NOMO-1 treated with dmso at 0.1 percent for 144 hours (cell line): ENCODE data around the gene TACC3.

ENCODE experiments used
- DNase-seq: peaks from one replicate; lab custom pipeline; 2025; ENCODE audit not compliant: unreplicated experiment; lab: John Stamatoyannopoulos, UW

TACC3 gene

GRCh38 chr4:1721666-1722550, 587 bp downstream of the TACC3 start:
- no peak for DNase-seq

DNA sequence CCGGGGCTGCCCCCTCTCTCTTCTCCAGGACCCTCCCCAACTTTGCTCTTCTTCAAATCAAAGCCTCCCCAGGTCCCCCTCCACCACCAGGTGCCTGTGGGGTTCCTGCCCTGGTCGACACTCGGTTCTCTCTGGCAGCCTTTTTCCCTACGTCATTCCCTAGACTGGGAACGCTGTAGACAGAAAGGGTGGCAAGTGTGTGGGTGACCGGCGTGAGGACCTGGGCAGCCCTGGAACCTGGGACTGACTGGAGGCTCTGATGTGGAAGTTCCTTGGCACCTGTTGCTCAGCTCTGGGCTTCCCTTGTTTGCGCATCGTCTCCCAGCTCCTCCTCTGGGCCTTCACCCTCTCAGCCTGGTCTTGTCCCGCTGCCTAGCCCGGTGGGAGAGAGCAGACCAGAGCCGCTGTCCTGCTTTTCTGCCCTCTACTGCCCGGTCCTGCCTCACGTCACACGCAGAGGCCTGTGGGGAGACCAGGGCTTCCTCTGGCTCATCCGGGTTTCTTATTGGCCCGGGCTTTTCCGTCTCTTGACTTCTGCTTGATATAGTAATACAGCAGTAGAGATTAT, 1.3 kb downstream of the TACC3 start:
- DNase-seq, result no peak

DNA sequence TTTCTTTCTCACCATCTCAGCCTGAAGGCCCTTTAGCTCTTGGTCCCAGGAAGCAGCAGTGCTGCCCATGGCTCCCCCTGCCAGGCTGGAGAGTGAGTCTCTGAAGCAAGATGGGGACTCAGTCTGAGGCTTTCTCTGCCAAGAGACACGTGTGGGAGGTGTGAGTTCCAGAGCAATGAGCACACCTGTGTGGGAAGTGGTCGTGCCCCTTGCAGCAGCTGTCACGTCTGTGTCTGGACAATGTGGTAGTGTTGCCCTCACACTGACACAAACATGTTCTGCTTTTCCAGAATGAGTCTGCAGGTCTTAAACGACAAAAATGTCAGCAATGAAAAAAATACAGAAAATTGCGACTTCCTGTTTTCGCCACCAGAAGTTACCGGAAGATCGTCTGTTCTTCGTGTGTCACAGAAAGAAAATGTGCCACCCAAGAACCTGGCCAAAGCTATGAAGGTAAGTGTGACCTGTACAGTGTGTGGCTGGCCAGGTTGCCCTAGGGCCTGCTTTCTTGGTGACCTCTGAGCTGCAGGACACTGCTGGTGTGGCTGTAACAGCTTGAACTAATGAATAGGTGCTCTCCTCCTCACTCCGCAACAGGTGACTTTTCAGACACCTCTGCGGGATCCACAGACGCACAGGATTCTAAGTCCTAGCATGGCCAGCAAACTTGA, 1.9 kb downstream of the TACC3 start:
- peak; percentile 66 for DNase-seq

DNA sequence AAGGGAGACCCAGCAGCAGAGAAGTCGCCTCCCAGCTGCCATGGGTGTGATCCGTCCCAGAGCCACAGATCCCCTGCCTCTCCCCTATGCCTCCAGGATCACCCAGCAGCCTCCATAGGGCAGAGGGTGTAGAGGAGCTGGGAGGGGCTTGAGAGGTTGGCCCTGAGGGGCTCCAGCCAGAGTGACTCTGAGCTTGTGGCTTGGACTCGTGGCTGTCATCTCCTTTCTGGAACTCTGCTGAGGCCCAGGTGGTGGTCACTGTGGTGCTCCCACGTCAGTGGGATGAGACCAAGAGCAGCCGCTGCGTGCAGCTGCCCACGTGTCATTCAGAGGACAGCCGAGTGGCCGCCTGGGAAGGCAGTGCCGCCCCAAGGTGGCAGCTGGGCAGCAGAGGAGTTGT, 4.2 kb downstream of the TACC3 start:
- no peak for DNase-seq

DNA sequence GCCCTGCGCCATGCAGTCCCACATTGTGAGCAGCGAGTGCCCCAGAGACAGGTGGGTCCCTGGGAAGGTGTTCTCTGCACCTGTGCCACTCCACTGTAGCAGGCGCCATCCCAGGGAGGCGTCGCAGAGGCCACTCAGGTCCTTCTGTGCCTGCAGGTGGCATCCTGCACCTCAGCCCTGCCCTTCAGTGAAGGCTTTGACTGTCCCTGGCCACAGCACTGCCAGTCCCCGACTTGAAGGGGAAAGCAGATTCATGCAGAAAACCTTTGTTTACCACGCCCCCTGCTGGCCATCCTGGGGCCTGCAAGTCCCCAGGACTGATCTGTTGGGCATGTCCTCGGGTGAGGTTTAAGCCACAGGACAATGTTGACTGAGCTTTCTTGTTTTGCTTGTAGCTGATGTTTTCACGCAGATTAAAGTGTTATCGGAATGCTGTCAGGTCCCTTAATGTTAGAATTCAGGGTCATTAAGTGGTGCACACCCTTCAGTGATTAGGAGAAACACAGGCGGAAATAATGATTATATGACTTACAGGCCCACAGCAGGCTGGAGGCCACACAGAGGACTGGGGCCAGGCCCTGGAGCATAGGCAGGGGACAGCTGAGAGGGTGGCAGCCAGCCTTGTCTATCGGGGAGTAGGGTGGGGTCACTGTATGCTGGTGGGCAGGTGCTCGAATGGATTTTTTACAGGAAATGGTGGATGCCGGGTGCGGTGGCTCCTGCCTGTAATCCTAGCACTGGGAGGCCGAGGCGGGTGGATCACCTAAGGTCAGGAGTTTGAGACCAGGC, 5.0 kb downstream of the TACC3 start:
- peak; percentile 53 for DNase-seq

DNA sequence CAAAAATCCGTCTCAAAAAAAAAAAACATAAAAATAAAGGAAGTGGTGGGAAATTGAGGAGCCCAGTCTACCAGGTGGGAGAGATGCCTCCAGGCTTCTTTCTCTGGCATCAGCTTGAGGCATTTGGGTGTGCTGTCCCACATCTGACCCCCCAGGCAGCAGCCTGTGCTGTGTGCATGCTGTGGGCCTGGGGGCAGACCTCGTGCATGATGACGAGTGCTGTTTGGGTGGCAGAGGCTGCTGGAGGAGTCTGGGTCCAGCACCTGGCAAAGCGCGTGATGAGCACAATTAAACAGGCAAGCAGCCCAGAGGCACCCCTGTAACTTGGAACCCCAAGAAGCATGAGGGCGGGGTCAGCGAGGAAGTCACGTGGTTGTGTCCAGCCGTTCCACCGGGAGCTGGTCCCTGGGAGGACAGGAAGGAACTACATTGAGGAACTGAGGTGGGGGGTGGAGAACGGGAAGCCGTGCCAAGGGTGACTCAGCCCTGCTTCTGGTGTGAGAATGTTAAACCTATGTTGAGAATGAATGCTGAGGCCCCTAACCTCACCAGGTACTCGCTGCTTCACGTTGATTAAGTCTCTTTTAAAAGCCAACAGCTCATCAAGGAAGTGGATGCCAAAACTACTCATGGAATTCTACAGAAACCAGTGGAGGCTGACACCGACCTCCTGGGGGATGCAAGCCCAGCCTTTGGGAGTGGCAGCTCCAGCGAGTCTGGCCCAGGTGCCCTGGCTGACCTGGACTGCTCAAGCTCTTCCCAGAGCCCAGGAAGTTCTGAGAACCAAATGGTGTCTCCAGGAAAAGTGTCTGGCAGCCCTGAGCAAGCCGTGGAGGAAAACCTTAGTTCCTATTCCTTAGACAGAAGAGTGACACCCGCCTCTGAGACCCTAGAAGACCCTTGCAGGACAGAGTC, 6.1 kb downstream of the TACC3 start:
- DNase-seq, result no peak

DNA sequence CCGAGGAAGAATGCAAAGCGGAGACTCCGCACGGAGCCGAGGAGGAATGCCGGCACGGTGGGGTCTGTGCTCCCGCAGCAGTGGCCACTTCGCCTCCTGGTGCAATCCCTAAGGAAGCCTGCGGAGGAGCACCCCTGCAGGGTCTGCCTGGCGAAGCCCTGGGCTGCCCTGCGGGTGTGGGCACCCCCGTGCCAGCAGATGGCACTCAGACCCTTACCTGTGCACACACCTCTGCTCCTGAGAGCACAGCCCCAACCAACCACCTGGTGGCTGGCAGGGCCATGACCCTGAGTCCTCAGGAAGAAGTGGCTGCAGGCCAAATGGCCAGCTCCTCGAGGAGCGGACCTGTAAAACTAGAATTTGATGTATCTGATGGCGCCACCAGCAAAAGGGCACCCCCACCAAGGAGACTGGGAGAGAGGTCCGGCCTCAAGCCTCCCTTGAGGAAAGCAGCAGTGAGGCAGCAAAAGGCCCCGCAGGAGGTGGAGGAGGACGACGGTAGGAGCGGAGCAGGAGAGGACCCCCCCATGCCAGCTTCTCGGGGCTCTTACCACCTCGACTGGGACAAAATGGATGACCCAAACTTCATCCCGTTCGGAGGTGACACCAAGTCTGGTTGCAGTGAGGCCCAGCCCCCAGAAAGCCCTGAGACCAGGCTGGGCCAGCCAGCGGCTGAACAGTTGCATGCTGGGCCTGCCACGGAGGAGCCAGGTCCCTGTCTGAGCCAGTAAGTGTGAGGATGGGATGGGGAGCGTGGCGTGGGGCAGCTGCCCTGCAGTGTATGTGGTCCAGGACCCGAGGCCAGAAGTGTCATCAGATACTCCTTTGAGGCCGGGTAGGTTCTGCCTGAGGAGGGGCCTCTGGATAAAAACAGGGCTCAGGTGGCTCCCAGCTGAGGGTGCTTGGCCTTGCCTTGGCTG, 7.0 kb downstream of the TACC3 start:
- DNase-seq, result no peak

- DNase-seq, result no peak
These were observed 9.3 kb downstream of the TACC3 start for GRCh38 chr4:1730532-1731135.

DNA sequence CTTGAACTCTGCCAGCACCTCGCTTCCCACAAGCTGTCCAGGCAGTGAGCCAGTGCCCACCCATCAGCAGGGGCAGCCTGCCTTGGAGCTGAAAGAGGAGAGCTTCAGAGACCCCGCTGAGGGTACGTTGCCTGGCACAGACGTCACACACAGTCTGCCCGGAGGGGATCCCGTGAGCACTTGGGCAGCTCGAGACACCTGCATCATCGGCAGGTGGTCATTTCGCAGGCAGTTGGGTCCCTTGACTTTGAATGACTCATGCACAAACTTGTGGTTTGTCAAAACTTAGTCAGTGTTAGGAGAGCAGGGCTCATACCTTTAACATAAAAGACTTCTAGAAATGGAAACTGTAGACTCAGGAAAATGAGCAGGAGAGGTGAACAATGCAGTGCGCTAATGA, 9.9 kb downstream of the TACC3 start:
- no peak for DNase-seq

DNA sequence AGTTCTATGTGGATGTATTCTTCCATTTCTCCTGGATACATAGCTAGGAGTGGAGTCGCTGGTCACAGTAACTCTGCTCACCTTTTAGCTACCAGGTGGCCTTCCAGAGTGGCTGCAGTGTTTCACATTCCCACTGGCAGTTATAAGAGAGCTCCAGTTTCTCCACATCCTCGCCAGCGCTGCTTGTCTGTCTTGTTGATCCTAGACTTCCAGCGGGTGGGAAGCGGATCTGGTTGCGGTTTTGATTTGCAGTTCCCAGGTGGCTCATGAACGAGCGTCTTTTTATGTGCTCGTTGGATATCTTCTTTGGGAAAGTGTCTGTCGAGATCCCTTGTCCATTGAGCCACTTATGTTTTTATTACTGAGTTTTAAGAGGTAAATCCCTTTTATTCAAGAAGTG, 11.6 kb downstream of the TACC3 start:
- DNase-seq, result no peak

DNA sequence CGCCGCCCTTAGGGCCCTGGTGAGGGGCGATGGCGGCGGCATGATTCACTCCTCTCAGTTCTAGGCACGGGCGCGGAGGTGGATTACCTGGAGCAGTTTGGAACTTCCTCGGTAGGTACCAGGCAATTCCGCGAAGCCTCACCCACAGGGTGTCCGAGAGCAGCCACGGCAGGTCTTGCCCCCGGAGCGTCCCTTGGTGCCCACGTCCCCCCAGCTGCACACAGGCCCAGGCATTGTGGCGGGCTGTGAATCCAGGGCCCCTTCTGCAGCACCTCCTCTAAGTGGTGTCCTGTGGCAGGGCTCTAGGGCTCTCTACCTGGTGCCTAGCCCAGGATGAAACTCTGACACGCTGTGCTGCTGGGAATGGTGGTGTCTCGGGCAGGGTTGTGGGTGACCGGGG, 13.9 kb downstream of the TACC3 start:
- DNase-seq, result no peak

- no peak for DNase-seq
These were observed 15.5 kb downstream of the TACC3 start for GRCh38 chr4:1736812-1737211.

- DNase-seq, result no peak
These were observed 16.3 kb downstream of the TACC3 start for GRCh38 chr4:1737666-1738065.

DNA sequence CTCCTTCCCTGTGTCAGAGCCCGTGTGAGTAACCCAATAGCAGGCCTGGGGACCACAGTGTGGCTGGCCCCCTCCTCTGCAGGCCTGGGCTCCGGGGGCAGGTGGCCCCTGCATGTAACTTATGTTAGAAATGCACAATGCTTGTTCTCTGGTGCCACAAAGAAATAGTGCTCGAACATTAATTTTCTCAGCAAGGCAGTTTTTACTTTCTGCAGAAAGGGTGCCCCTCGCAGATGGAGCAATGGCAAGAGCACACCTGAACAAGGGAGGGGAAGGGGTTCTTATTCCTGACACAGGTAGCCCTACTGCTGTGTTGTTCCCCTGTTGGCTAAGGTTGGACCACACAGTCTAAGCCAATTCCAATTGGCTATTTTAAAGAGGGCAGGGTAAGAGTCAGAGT, 17.1 kb downstream of the TACC3 start:
- DNase-seq, result no peak

DNA sequence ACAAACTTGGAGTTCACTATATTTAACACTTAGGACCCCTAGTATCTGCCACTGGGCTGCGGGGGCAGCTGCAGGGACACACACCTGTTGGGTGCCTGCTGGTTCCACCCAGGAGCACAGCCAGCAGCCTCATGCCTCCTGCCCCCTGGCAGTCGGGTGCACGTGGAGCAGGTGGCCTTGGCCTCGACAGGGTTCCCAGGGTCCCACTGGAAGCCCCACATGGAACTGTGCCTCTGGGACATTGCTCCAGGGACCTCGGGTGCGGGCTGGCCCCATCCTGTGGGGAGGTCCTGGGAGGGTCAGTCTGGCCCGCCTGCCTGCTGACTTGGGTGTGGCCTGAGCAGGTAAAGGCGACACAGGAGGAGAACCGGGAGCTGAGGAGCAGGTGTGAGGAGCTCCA, 18.0 kb downstream of the TACC3 start:
- no peak for DNase-seq

- DNase-seq, result no peak
These were observed 18.8 kb downstream of the TACC3 start for GRCh38 chr4:1740021-1740545.

DNA sequence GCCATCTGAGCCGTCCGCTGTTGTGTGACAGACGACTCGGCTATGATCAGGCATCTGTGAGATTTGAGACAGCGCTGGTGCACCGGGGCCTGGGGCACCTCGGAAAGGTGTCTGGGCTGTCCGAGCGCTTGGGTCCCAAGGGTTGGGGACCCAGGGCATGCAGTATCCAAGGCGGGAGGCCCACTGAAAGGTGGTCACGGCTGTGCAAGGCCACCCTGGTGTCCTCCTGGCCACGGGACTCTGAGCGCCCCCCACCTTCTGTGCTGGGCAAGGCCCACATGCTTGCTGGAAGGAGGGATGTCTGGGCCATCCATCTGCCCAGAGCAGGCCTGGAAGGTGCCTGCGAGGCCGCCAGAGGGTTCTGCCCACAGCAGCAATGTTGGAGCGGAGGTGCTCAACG, 19.9 kb downstream of the TACC3 start:
- DNase-seq, result no peak

DNA sequence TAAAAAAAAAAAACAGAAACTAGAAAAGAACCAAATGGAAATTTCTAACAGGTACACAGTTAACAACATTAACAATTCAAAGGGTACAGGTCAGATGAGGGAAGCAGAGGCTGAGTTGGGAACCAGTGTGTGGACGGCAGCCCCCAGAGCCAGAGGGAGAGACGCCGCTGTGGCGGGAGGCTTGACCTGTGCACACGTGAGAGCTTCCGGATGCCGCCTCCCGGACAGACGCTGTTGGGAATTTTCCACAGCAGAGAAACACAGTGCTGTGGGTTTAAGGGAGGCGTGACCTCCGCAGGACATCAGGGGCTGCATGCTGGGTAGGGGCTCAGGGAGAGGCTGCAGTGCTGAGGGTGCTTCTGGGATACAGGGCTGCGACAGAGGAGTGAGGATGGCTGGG, 22.2 kb downstream of the TACC3 start:
- no peak for DNase-seq

DNA sequence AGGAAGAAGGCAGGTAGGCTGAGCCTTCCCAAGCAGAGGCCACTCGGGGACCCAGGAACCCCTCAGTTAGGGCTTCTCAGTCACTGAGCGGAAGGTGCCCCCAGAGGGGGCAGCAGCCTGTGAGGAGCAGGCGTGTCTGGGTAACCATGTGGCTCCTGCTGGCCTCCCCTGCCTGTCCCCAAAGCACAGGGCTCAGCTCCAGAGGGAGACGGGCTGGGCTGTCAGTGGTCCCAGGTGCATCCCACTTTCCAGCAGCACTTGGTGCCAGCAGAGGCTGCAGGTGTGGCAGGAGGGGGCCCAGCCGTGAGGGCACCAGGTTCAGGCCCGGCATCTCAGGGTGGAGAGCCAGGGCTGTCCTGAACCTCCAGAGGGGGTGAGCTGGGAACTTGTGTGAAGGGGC, 22.7 kb downstream of the TACC3 start:
- DNase-seq, result no peak
